A549 (cell line): ENCODE measurements around the gene PIP4K2A. TPM values are rescaled to one million over a fixed set of nuclear protein-coding genes. Genes with fewer than 3 reads are reported as not detected.
A peak's percentile ranks its signal among the peaks of the same experiment; 100 is the strongest.

Experiments used
- ATAC-seq, 2 experiments: fragments of 200-7000 bp in 1 of 2; fragments of >200 bp in 1 of 2; cut with Nextera tagmentation in 1 of 2; cut with Tn5 transposase in 1 of 2; 3 replicates each; pipeline versions ENCODE4 v1.8.0 to v1.9.1; 2018 to 2020; ENCODE audit warnings: mild to moderate bottlenecking in 1 of 2, moderate library complexity in 1 of 2
- CTCF ChIA-PET: fragments of 300-600 bp; sonication (Branson Sonifier 250); formaldehyde crosslinking; extraction: SDS; loops from one replicate; lab custom pipeline; 2021; ENCODE audit warnings: antibody characterized with exemption, inconsistent platforms; lab: Yijun Ruan, JAX
- POLR2A ChIA-PET: fragments of 350-600 bp; formaldehyde crosslinking; extraction: SDS; loops from one replicate; lab custom pipeline; 2021; ENCODE audit warnings: antibody characterized with exemption, inconsistent platforms; lab: Yijun Ruan, JAX
- DNase-seq, 2 experiments: peaks; one replicate each; pipeline versions ENCODE4 v3.0.0 to v3.0.0-alpha.2; 2011 to 2016; ENCODE audit warnings: low read depth in 1 of 2, low spot score in 1 of 2
- FAIRE-seq: peaks from 2 replicates; lab custom pipeline; 2011; peaks lifted over from hg19 to GRCh38; lab: Jason Lieb, UNC
- H3K27ac ChIP-seq, 2 experiments: fragments of >200 bp; sonication (Bioruptor Twin); formaldehyde crosslinking; 3 replicates each; pipeline ENCODE4 v1.5.1; 2016 to 2017
- H3K4me1 ChIP-seq: fragments of >200 bp; sonication (Bioruptor Twin); formaldehyde crosslinking; 3 replicates; pipeline ENCODE4 v1.6.1; 2016
- H3K4me2 ChIP-seq: fragments of >200 bp; sonication (Bioruptor Twin); formaldehyde crosslinking; 3 replicates; pipeline ENCODE4 v1.6.1; 2016
- H3K4me3 ChIP-seq: fragments of >200 bp; sonication (Bioruptor Twin); formaldehyde crosslinking; 3 replicates; pipeline ENCODE4 v1.5.1; 2016
- H3K9me3 ChIP-seq: fragments of >200 bp; sonication (Bioruptor Twin); formaldehyde crosslinking; 3 replicates; pipeline ENCODE4 v1.6.1; 2016
- BHLHE40 ChIP-seq: IDR thresholded peaks from 2 replicates; pipeline ENCODE4 v1.6.1; 2012; ENCODE audit warnings: low read depth, low read length, inconsistent platforms
- CEBPB ChIP-seq, 2 experiments: fragments of >200 bp in 1 of 2; sonication (Bioruptor Twin) in 1 of 2; formaldehyde crosslinking in 1 of 2; IDR thresholded peaks; 2 replicates each; pipeline ENCODE4 v1.6.1; 2012 to 2016
- CHD4 ChIP-seq: fragments of 200-600 bp; sonication (generic); IDR thresholded peaks from 2 replicates; pipeline ENCODE4 v1.6.1; 2016; ENCODE audit warnings: antibody characterized with exemption, mild to moderate bottlenecking, borderline replicate concordance
- EHF ChIP-seq: fragments of 250-450 bp; sonication (Bioruptor Pico); IDR thresholded peaks from 2 replicates; pipeline ENCODE4 v1.5.0; 2020; ENCODE audit warnings: mild to moderate bottlenecking
- EP300 ChIP-seq, 2 experiments: fragments of >200 bp; sonication (Bioruptor Twin); formaldehyde crosslinking; IDR thresholded peaks; 2 replicates in 1 of 2; 3 replicates in 1 of 2; pipeline ENCODE4 v1.6.1; 2016 to 2017
- FOSL2 ChIP-seq, 2 experiments: fragments of 450-650 bp in 1 of 2; fragments of >200 bp in 1 of 2; sonication (Bioruptor Twin) in 1 of 2; formaldehyde crosslinking; IDR thresholded peaks; 2 replicates each; pipeline versions ENCODE4 v1.5.0 to v1.6.1; 2016 to 2020; ENCODE audit warnings: mild to moderate bottlenecking in 1 of 2, moderate library complexity in 1 of 2
- HEYL ChIP-seq: fragments of 250-450 bp; sonication (Bioruptor Pico); IDR thresholded peaks from 2 replicates; pipeline ENCODE4 v1.8.0; 2021; ENCODE audit warnings: mild to moderate bottlenecking, moderate library complexity
- HOXB13 ChIP-seq: fragments of 250-450 bp; sonication (Bioruptor Pico); IDR thresholded peaks from 2 replicates; pipeline ENCODE4 v1.5.0; 2020; ENCODE audit warnings: low read depth, mild to moderate bottlenecking, moderate library complexity
- MAFK ChIP-seq: fragments of 450-650 bp; IDR thresholded peaks from 2 replicates; pipeline ENCODE4 v1.6.1; 2014; ENCODE audit not compliant: partially characterized antibody
- MYC ChIP-seq: IDR thresholded peaks from 2 replicates; pipeline ENCODE4 v1.6.1; 2012; ENCODE audit warnings: mild to moderate bottlenecking, inconsistent platforms, low read length, improper control_type of control experiment, borderline replicate concordance
- NFE2L2 ChIP-seq: fragments of 150-350 bp; conservative IDR thresholded peaks from 2 replicates; pipeline ENCODE4 v1.6.1; 2014; ENCODE audit warnings: low read length
- RAD21 ChIP-seq, 2 experiments: fragments of >200 bp in 1 of 2; sonication (Bioruptor Twin) in 1 of 2; formaldehyde crosslinking in 1 of 2; IDR thresholded peaks in 1 of 2; conservative IDR thresholded peaks in 1 of 2; 2 replicates in 1 of 2; 3 replicates in 1 of 2; pipeline ENCODE4 v1.6.1; 2012 to 2018; ENCODE audit warnings: inconsistent platforms in 1 of 2
- RCOR1 ChIP-seq: fragments of 150-350 bp; IDR thresholded peaks from 2 replicates; pipeline ENCODE4 v1.6.1; 2014; ENCODE audit warnings: antibody characterized with exemption, low read length, low read depth
- SREBF2 ChIP-seq: fragments of 450-650 bp; IDR thresholded peaks from 2 replicates; pipeline ENCODE4 v1.6.1; 2014; ENCODE audit warnings: mild to moderate bottlenecking, moderate library complexity
- ZC3H11A ChIP-seq: fragments of 450-650 bp; IDR thresholded peaks from 2 replicates; pipeline ENCODE4 v1.6.1; 2014; ENCODE audit warnings: antibody characterized with exemption, mild to moderate bottlenecking
- ZSCAN20 ChIP-seq: fragments of 250-450 bp; sonication (Bioruptor Pico); IDR thresholded peaks from 2 replicates; pipeline ENCODE4 v1.8.0; 2022; ENCODE audit warnings: mild to moderate bottlenecking, moderate library complexity
- WGBS: methylation state at CpG from one replicate; pipeline ENCODE4 v1.1.6; 2017; ENCODE audit errors: missing lambda C conversion rate; 5-methylcytosine and 5-hydroxymethylcytosine counted together
- polyA plus RNA-seq, 4 experiments: library from polyadenylated mRNA; depleted of rRNA in 3 of 4; stranded (reverse); fragments of >200 nt; fragmentation: RNase III in 1 of 4; extraction: RNeasy Plus Mini Kit Qiagen cat#74134 plus additional on column Dnase treatment in 1 of 4; gene quantifications; 2 replicates in 3 of 4; 3 replicates in 1 of 4; pipeline ENCODE4 v1.2.3, GENCODE V29; 2011 to 2017
- TF ChIP-seq, protein P1 (sequence below): IDR thresholded peaks from 2 replicates; pipeline ENCODE4 v1.6.1; 2012
- TF ChIP-seq, protein P2 (sequence below): fragments of >200 bp; sonication (Bioruptor Twin); formaldehyde crosslinking; IDR thresholded peaks from 3 replicates; pipeline ENCODE4 v1.6.1; 2016
- TF ChIP-seq, protein P3 (sequence below): fragments of 150-350 bp; IDR thresholded peaks from 2 replicates; pipeline ENCODE4 v1.6.1; 2014; ENCODE audit warnings: low read depth, mild to moderate bottlenecking, low read length
- TF ChIP-seq, protein P4 (sequence below): fragments of 450-650 bp; IDR thresholded peaks from 2 replicates; pipeline ENCODE4 v1.6.1; 2014; ENCODE audit warnings: antibody characterized with exemption
- TF ChIP-seq, protein P5 (sequence below): fragments of 250-450 bp; sonication (Bioruptor Pico); IDR thresholded peaks from 2 replicates; pipeline ENCODE4 v1.5.0; 2020; ENCODE audit warnings: low read depth, mild to moderate bottlenecking, moderate library complexity
- TF ChIP-seq, protein P6 (sequence below): fragments of >200 bp; sonication (Bioruptor Twin); formaldehyde crosslinking; IDR thresholded peaks from 2 replicates; pipeline ENCODE4 v1.6.1; 2016
- TF ChIP-seq, protein P7 (sequence below): fragments of 250-450 bp; sonication (Bioruptor Pico); IDR thresholded peaks from 2 replicates; pipeline ENCODE4 v1.5.0; 2021; ENCODE audit warnings: mild to moderate bottlenecking, moderate library complexity, borderline replicate concordance

The PIP4K2A gene
- polyA plus RNA-seq, 2 of the 4 experiments (the other 2 are of a cell fraction): 23.1 to 24.0 TPM

DNA sequence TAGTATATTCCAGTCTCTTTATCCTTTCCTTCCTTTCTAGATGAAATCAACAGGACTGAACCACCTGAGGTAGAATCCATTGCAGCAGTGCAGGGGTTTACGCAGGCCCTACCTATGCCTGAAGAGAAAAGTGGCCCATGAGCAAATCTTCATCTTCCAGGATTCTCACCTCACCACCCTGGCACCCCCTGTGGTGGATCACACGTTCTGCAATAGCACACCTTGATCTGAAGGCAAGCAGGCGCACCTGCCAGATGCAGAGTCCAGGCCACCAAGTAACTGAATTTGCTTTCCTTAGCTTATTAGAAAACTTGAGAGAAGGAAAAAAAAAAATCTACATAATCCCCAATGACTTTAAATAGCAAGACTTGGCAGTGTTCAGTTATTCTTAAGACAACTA is 121.4 kb downstream of the PIP4K2A start:
- TF ChIP-seq, protein P1, sequence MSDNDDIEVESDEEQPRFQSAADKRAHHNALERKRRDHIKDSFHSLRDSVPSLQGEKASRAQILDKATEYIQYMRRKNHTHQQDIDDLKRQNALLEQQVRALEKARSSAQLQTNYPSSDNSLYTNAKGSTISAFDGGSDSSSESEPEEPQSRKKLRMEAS: no peak
- CTCF ChIA-PET: interaction anchor here (1.6 kb wide), 1 partner anchor 19 kb away, joined by 6 read pairs; no protein-coding TSS in a partner anchor
- no peak for FAIRE-seq
- WGBS: 88% methylated on average over 3 of the region's 3 CpGs
- H3K4me2 ChIP-seq: no peak overlapping the region
- no peaks in the 10 kb centered on the region; the same call in 2 of the 3 replicates for H3K4me1 ChIP-seq
- no peak overlapping the region for H3K4me3 ChIP-seq
- no peak for ATAC-seq
- H3K27ac ChIP-seq: no peak overlapping the region
- no peak for DNase-seq
- POLR2A ChIA-PET: no interaction called here
- no peaks in the 10 kb centered on the region for H3K9me3 ChIP-seq

DNA sequence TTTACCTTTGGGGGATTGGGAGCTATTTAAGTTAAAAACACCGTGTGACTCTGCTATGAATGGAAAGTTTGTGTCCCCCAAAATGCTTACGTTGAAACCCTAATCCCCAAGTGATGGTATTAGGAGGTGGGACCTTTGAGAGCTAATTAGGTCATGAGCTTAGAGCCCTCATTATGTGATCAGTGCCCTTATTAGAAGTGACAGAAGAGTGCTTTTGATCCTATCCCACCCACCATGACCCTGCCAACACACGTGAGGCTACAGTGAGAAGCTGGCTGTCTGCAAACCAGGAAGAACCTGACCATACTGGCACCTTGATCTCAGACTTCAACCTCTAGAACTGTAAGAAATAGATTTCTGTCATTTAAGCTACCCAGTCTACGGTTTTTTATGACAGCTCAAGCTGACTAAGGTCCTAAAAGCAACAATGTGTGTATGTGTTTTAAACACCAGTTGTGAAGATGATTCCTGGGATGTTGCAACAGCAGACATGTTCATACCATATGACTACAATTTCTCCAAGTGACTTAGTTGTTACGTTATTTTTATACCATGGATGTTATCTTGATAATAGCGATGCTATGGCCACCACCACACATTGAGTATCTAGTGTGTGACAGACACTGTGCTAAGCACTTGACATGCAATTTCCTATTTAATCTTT is 124.4 kb downstream of the PIP4K2A start:
- no peak for DNase-seq

DNA sequence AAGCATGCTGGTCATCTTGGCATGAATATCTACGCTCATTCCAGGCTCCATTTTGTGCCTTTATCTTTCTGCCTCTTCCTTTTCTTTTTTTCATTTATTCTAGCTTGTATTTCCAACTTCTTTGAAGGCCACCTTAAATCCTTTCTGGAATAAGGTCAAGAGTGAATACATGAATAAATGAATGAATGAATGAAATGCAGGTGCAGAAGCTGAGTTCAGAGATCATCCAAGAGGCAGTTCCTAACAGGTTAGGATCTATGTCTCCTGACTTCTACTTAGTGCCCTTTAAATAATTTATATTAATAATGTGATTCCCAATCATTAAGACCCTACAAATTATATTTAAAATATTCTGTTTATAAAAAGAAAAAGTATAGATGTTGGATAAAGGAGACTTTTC is 125.9 kb downstream of the PIP4K2A start:
- ATAC-seq: no peak
- Histone ChIP-seq H3K27ac (no peak overlapping the region), H3K4me1 (no peaks in the 10 kb centered on the region), H3K9me3 (no peaks in the 10 kb centered on the region), H3K4me2 (no peak overlapping the region), H3K4me3 (no peak overlapping the region)
- TF ChIP-seq, protein P2, sequence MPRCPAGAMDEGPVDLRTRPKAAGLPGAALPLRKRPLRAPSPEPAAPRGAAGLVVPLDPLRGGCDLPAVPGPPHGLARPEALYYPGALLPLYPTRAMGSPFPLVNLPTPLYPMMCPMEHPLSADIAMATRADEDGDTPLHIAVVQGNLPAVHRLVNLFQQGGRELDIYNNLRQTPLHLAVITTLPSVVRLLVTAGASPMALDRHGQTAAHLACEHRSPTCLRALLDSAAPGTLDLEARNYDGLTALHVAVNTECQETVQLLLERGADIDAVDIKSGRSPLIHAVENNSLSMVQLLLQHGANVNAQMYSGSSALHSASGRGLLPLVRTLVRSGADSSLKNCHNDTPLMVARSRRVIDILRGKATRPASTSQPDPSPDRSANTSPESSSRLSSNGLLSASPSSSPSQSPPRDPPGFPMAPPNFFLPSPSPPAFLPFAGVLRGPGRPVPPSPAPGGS: no peak
- TF ChIP-seq HOXB13 (CRISPR knock-in tag) (no peak), MYC (no peak), MAFK (no peak)
- CTCF ChIA-PET: interaction anchor here (0.6 to 1.0 kb wide), 2 partner anchors 32 to 519 kb away, joined by 3 read pairs; no protein-coding TSS in a partner anchor
- no peak for DNase-seq
- FAIRE-seq: no peak
- POLR2A ChIA-PET: no interaction called here
- WGBS: 97% methylated on average over 1 of the region's 1 CpG

More for the DNA sequence above, 124.4 kb downstream of the PIP4K2A start:
- TF ChIP-seq, protein P3, sequence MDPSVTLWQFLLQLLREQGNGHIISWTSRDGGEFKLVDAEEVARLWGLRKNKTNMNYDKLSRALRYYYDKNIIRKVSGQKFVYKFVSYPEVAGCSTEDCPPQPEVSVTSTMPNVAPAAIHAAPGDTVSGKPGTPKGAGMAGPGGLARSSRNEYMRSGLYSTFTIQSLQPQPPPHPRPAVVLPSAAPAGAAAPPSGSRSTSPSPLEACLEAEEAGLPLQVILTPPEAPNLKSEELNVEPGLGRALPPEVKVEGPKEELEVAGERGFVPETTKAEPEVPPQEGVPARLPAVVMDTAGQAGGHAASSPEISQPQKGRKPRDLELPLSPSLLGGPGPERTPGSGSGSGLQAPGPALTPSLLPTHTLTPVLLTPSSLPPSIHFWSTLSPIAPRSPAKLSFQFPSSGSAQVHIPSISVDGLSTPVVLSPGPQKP: no peak
- no peak for TF ChIP-seq RAD21 (conservative IDR thresholded peaks at IDR 0.05 in 1 of 2, IDR thresholded peaks at IDR 0.05 in 1 of 2)
- TF ChIP-seq CHD4: no peak
- TF ChIP-seq EHF (CRISPR knock-in tag): no peak
- TF ChIP-seq, protein P4, sequence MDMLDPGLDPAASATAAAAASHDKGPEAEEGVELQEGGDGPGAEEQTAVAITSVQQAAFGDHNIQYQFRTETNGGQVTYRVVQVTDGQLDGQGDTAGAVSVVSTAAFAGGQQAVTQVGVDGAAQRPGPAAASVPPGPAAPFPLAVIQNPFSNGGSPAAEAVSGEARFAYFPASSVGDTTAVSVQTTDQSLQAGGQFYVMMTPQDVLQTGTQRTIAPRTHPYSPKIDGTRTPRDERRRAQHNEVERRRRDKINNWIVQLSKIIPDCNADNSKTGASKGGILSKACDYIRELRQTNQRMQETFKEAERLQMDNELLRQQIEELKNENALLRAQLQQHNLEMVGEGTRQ: no peak
- no peak for TF ChIP-seq ZSCAN20 (CRISPR knock-in tag)
- TF ChIP-seq RCOR1: no peak
- TF ChIP-seq, all 56 proteins: peak for 0
- FAIRE-seq (no peak), ATAC-seq (no peak)
- Histone ChIP-seq H3K27ac (no peak overlapping the region), H3K4me1 (no peaks in the 10 kb centered on the region), H3K4me3 (no peak overlapping the region), H3K4me2 (no peak overlapping the region), H3K9me3 (no peaks in the 10 kb centered on the region)
- 76% methylated on average over 6 of the region's 6 CpGs for WGBS
- POLR2A ChIA-PET: no interaction called here
- CTCF ChIA-PET: interaction anchor here (2.6 kb wide), 1 partner anchor 10 kb away, joined by 8 read pairs; no protein-coding TSS in a partner anchor

DNA sequence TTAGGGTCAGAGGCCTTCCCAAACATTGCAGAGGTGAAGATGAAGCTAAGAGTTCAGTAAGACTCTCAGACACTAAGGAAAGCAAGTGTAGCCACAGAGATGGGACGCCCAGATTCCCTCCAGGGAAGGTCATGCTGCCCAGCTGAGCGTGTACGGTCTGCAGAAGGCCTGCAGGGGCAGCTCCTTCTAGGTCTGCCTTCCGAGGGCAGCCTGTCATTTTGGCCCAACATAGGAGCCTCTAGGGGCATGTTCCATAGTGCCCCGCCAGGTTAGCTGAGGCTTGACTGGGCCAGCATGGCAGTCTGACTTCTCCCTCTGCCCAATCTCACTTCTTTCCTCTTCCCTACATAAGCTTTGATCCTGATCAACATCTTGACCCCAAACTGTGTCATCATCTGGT is 130.7 kb downstream of the PIP4K2A start:
- WGBS: 89% methylated on average over 5 of the region's 5 CpGs
- DNase-seq: no peak
- no peak overlapping the region for H3K4me3 ChIP-seq
- H3K9me3 ChIP-seq: no peaks in the 10 kb centered on the region
- CTCF ChIA-PET: interaction anchor here (0.6 to 4.7 kb wide), 4 partner anchors 9 to 406 kb away, joined by 4 to 32 read pairs (median 4); no protein-coding TSS in a partner anchor
- FAIRE-seq: no peak
- no peak overlapping the region for H3K4me2 ChIP-seq
- H3K27ac ChIP-seq: no peak overlapping the region
- no peaks in the 10 kb centered on the region for H3K4me1 ChIP-seq
- ATAC-seq: peak; percentile 30 to 55; a peak in 4 of 6 replicates
- POLR2A ChIA-PET: no interaction called here
- TF ChIP-seq, protein P5, sequence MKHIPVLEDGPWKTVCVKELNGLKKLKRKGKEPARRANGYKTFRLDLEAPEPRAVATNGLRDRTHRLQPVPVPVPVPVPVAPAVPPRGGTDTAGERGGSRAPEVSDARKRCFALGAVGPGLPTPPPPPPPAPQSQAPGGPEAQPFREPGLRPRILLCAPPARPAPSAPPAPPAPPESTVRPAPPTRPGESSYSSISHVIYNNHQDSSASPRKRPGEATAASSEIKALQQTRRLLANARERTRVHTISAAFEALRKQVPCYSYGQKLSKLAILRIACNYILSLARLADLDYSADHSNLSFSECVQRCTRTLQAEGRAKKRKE (CRISPR knock-in tag): no peak
- TF ChIP-seq NFE2L2: no peak
- no peak for TF ChIP-seq HEYL (CRISPR knock-in tag)
- TF ChIP-seq, protein P6, sequence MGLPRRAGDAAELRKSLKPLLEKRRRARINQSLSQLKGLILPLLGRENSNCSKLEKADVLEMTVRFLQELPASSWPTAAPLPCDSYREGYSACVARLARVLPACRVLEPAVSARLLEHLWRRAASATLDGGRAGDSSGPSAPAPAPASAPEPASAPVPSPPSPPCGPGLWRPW: no peak
- no peak for TF ChIP-seq FOSL2 (IDR thresholded peaks at IDR 0.05)
- no peak for TF ChIP-seq FOSL2 (CRISPR knock-in tag; IDR thresholded peaks at IDR 0.05)
- no peak for TF ChIP-seq SREBF2
- no peak for TF ChIP-seq BHLHE40
- TF ChIP-seq EP300 (IDR thresholded peaks at IDR 0.05): no peak
- no peak for TF ChIP-seq CEBPB (IDR thresholded peaks at IDR 0.05)
- TF ChIP-seq ZC3H11A: no peak
- TF ChIP-seq, protein P7, sequence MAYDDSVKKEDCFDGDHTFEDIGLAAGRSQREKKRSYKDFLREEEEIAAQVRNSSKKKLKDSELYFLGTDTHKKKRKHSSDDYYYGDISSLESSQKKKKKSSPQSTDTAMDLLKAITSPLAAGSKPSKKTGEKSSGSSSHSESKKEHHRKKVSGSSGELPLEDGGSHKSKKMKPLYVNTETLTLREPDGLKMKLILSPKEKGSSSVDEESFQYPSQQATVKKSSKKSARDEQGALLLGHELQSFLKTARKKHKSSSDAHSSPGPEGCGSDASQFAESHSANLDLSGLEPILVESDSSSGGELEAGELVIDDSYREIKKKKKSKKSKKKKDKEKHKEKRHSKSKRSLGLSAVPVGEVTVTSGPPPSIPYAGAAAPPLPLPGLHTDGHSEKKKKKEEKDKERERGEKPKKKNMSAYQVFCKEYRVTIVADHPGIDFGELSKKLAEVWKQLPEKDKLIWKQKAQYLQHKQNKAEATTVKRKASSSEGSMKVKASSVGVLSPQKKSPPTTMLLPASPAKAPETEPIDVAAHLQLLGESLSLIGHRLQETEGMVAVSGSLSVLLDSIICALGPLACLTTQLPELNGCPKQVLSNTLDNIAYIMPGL (CRISPR knock-in tag): no peak
- TF ChIP-seq RCOR1: no peak
